GM21619 (cell line): ENCODE data around the gene FGFRL1.
"Not testable (repeated sequence)": the region's sequence is repeated elsewhere in the genome, so short reads cannot be mapped to it uniquely, and the experiment has no call there.

Experiments
- ATAC-seq: cut with Tn5 transposase; IDR thresholded peaks from one replicate; pipeline ENCODE4 v1.9.1; 2021; ENCODE audit not compliant: unreplicated experiment

FGFRL1 gene

DNA sequence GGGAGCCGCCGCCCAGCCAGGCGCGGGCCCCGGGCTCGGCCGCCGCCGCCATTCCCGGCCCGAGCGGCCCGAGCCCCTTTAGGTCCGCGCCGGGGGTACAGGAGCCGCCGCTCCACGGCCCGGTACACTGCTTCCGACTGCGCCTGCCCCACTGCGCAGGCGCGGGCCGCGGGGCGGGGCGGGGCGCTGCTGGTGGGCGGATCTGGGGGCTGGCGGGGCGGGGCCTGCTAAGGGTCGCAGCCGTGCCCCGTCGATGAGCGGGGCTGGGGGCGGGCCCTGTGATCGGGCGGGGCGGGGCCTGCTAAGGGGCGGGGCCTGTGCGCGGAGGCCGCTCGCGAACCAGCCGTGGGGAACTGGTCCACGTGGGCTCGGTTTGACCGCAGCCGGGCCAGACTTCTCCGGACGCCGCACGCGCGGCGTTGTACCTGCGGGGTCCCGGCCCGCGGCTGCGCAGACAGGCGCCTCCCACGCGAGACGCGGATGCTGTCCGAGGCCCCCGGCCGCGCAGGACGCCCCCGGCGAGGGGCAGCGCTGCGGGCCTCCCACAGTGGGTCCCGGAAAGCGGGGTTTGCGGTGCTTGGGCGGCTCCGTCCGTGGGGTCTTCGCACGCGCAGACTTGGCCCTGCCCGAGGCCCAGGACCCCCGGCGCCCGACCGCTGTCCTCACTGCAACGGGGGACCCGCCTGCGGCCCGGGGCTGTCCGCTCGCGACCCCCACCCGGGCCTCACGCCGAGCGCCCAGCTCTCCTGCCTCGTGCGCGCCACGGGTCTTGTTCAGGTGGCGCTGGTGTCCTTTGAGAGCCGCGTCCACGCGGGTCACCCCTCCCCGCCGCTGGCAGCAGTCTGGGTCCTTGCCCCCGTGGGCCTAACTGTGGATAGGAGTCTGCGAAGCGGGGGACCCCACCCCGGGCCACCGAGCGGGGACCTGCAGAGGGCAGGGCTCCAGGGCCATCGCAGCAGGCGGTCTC, 37.7 kb upstream of the FGFRL1 start, which contains the start of gene DGKQ:
Gene DGKQ, minus strand, starts transcription at position 139 of the 967 bp plus-strand sequence. Its CDS starts 87 bp downstream, at position 52.
- peak; percentile 65 for ATAC-seq

DNA sequence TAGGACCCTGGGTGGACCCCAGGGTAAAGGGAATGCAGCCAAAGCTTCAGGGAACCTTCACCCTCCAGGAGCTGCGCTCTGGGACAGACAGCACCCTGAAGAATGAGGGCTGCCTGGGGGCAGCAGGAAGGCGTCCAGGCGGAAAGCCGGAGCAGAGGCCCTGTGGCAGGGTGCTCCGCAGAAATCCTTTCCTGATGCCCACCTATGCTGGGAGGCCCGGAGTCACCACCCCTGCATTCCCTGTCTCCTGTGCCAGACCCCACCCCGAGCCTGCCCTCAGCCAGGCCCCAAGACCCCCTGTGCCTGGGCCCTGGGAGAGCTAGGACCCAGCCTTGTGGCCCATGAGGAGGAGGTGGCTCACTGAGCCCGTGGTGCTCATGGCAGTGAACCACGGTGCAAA, 36.8 kb upstream of the FGFRL1 start:
- ATAC-seq = no peak

DNA sequence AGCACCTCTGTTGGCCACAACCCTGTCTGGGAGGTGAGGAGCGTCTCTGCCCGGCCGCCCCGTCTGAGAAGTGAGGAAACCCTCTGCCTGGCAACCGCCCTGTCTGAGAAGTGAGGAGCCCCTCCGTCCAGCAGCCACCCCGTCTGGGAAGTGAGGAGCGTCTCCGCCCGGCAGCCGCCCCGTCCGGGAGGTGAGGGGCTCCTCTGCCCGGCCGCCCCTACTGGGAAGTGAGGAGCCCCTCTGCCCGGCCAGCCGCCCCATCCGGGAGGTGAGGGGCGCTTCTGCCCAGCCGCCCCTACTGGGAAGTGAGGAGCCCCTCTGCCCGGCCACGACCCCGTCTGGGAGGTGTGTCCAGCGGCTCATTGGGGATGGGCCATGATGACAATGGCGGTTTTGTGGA, 35.4 kb upstream of the FGFRL1 start:
- not testable (repeated sequence) for ATAC-seq

DNA sequence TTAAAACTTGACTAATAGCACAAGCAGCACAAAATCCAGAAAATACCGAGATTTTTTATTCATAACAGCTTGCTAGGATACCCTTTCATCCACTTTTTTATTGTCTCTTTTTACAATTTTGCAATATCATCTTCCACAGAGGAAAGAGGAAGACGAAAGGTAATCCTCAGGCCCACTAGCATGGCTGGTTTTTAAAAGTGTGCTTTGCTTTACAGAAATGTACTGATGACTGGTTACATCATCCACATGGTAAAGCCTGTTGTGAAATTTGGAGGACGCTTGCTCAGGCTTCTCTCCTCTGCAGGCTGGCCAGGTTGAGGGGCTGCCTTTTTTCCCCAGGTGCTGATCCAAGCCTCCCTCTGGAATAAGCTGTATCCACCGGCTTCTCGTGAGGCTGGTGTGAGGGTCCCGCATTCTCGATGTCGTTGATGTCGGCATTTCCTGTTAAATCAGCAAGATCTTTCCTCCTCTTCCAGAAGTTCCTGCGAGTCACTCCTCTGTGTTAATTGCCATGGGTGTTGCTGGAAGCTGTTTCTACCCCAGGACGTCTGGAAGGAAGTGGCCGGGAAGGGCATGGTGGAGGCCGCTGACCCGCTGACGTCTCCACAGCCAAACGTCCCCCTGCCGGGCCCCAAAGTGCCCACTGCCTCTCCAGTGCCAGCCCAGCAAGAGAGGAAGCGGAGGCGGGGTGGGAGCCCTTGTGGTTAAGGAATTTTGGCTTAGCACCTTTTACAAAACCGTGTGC, 32.3 kb upstream of the FGFRL1 start:
- ATAC-seq = no peak

DNA sequence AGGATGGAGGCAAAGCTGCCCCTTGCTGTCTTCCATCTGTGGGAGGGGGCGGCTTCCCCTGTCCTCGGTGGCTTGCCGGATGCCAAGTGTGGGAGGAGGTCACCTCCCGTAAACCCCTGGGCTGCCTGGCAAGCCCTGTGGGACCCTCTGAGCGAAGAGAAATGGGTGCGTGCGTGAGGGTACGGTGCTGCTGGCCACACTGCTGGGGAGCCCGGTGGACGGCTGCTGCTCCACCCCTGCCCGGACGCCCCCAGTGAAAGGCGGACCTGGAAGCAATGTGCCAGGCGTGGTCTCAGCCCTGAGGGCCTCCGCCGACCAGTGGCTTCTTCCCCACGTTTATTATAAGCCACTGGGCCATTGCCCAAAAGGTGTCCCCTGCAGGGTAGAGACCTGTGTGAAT, 29.1 kb upstream of the FGFRL1 start:
- ATAC-seq = no peak

DNA sequence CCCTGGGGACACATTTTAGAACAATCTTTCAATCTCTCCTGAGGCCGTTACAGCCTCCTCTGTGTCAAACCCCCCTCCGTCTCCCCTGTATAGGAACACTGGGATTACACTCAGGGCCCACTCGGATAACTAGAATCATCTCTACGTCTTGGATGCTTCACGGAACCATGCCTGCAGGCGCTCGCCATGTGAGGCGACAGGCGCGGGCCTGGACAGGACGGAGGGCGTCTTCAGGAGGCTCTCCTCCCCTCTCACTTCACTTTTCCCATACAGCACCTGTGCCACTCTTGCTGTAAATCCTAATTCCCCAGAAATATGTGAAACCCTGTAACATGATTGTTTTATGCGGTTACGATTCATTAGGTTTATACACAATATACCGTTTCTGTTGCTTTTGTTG, 28.6 kb upstream of the FGFRL1 start:
- ATAC-seq = no peak

DNA sequence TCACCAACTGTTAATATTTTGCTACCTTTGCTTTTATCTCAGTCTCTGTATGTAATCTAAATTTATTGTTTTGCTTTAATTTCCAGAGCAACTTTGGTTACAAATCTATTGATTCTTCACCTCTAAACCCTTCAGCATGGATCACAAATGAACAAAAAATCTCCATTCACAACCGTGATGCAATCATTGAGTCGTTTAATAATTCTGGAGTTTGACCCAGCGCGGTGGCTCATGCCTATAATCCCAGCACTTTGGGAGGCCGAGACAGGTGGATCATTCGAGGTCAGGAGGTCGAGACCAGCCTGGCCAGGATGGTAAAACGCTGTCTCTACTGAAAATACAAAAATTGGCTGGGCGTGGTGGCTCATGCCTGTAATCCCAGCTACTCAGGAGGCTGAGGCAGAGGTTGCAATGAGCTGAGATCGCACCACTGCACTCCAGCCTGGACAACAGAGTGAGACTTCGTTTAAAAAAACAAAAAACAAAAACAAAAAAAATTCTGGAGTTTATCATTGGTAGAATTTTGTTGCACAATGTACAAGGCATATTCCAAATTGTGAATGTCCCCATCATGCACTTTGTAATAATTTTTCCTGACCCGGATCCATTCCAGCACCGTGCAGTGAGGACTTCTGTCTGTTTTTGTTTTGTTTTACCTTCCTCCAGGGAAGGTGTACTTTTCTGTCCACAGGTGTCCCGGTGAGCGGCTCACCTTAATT, 26.9 kb upstream of the FGFRL1 start:
- no peak for ATAC-seq

DNA sequence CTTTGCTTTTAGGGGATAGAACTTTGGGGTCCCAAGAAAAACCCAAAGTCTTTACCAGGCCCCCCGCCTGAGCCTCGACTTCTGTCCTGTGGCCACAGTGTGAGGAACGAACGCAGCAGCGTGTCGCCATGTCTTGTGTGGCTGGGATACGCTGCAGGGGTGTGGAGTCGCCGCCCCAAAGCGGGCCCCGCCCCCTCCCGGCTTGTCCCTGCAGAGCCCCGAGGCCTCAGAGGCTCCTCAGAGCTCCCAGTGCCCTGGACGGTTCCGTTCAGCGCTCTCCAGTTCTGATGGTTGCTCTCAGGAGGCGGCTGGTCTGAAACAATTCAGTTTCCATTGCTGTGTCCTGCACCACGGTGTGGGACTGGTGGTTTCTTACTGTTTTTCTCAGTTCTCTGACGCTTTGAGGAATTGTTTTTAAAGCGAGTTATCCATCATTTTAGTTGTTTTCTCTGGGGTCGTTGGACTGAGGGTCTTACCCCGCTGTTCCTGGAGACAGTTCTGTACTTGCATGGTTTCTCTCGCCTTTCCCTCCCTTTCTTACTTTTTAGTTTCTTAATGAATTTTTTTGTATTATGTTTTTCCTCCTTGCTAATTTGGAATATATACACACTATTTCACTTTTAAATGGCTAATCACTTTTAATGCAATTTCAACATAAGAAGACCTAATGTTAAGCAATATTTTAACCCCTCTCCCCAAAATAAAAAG, 26.1 kb upstream of the FGFRL1 start:
- no peak for ATAC-seq

DNA sequence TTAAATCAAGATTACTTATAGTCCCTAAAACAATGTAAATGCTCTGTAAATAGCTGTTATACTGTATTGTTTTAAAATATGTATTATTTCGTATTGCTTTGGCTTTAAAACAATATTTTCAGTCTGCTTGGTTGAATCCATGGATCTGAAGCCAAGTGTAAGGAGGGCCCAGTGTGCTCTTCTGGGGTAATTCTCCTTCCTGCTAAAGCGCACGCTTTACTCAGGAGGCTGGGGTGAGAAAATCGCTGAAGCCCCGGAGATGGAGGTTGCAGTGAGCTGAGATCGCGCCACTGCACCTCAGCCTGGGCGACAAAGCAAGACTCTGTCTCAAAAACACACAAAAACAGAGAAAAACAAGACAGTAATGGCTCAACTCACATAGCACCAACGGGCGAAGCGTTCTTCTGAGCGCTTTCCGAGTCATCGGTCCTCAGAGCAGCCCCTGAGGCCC, 25.0 kb upstream of the FGFRL1 start:
- ATAC-seq = peak; percentile 16

DNA sequence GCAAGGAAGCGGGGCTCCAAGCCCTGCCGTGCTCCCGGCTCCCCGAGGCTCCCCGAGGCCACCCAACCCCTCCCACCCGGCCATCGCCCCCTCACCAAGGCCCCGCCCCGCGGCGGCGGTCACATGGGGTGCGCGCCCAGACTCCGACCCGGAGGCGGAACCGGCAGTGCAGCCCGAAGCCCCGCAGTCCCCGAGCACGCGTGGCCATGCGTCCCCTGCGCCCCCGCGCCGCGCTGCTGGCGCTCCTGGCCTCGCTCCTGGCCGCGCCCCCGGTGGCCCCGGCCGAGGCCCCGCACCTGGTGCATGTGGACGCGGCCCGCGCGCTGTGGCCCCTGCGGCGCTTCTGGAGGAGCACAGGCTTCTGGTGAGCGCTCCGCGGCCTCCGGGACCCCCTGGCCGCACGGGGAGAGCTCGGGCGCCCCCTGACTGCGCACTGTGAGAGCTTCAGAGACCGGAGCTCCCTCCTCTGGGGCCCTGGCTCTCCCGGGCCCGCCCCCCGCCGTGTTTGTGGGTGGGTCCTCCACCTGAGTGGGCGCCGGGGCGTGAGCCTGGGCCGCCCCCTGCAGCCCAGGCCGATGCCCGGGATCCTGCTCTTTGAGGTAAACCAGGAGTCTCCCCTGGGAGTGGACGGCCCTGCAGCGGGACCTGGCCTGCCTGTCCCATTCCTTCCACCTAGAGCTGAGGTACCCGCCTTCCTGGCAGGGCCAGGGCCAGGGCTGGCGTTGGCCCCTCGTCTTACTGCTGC, 24.4 kb upstream of the FGFRL1 start, which contains the start of gene IDUA:
Gene IDUA, plus strand, starts transcription at position 166 of the 745 bp plus-strand sequence. Its CDS starts 41 bp downstream, at position 207.
- peak; percentile 79 for ATAC-seq

DNA sequence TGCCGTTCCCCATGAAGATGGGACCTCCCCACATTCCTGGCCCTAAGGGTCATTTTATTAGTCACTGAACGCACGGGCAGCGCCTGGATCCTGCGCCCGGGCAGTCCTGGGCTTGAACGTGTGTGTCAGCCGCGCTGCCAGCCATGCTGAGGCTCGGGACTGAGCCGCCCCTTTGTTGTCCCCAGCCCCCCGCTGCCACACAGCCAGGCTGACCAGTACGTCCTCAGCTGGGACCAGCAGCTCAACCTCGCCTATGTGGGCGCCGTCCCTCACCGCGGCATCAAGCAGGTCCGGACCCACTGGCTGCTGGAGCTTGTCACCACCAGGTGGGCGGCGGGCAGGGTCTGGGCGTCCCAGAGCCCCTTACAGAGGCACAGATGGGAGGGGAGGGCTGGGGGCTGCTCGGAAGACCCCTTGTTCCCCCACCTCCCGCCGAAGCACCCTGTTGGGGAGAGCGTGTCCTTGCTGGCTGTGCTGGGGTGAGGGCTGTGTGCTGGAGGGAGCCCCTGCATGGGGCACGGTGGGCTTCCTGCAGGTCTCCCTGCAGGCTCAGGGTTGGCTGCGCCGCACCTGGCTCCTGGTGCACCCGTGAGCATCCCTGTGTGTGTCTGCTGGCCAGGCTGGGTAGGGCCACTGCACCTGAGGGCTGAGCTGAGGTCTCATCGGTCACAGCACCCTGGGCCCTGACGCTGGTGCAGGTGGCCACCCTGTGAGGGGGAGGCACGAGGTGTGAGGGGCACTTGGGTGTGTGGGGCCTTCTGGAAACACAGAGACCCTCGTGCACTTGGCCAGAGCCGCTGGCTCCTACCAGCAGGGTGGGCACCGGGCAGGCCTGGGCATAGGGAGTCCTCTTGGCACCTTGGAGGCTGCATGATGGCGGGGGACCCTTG, 23.6 kb upstream of the FGFRL1 start:
- ATAC-seq = no peak

DNA sequence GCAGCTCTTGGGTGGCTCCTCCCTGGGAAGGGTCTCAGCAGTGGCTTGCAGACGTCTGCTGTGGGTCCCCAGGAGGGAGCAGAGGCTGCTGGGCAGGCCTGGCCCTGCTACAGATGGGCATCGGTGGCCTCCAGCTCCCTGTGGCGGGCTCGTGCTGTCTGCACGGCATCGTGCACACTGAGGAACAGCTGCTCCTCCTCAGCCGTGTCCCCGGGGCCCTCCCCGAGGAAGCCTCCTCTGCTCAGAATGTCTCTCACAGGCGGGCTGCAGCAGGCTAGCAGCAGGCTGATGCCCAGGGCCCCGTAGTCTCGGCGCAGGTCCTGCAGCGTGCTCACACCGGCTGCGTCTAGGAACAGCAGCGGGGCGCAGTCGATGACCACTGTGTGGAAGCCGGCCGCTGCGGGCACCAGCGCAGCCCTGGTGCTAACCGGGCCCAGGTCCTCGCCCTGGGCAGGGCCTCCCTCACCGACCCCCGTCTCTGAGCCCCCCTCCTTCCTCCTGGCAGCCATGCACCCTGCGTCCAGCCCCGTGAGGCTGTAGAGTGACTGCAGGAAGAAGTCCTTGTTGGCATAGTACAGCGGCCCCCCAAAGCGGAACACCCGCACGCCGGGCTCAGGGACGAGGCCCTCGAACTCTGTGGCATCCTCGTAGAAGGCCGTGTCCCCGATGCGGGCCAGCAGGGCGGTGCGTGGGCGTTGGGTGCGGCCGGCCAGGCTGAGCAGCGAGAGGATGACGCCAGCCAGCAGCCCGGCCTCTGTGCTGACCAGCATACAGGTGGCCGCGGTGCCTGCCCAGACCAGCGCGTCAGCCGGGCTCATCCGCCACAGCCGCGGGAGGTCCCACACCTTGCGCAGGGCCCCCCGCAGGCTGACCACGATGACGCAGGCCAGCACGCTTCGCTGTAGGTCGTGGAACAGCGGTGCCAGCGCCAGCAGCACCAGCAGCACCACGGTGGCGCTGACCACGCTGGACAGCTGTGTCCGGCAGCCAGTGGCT, 22.4 kb upstream of the FGFRL1 start:
- ATAC-seq = no peak

DNA sequence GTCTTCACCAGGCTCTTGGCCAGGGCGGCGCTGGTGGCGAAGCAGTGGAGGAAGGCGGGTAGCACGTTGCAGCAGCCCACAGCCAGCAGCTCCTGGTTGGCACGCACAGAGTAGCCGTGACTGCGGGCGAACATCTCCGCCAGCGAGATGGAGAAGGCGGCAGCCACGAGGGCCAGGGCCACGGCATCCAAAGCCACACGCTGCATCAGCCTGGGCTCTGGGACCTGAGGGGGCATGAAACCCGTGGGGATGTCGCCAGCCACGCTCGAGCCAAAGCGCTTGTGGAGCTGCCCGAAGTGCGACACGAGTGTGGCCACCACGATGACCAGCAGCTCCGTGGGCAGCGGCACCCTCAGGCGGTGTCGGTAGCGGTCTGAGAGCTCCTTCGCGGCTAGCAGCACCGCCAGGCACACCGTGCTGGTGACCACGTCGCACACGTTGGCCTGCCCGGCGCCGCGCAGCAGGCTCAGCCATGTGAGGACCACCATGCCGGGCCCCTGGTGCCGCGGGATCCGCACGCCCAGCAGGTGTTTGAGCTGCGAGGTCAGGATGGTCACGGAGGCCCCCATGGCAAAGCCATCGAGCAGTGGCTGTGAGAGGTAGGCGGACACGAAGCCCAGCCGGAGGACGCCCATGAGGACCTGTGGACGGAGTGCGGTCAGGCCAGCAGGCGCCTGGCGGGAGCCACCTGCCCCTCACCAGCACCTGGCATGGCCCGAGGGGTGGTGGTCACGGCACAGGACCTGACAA, 21.5 kb upstream of the FGFRL1 start:
- no peak for ATAC-seq

DNA sequence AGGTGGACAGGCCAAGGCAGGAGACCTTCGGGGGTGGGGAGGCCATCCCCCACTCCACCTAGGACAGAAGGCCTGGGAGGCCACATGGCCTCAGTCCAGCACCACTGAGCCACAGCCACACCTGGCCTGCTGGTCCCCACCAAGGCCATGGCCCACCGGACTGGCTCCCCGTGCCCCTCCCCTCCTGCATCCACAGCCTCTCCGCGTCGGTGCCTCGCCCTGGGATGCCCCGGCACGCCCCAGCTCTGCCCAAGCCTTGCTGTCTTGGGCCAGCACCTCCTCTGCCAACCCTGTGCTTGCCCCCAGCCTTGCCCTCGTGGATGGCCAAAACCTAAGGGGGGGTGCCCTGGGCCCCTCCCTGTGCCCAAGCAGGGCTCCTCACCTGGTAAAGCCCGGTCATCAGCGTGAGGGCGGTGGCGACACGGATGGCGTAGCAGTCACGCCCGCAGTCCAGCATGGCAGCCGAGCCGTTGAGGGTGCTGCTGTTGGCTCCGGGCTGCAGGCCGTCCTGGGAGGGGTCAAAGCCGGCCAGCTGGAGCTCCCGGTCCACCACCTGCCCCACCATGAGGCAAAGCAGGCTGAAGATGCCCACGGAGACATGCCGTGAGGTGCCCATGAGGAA, 20.6 kb upstream of the FGFRL1 start:
- no peak for ATAC-seq

DNA sequence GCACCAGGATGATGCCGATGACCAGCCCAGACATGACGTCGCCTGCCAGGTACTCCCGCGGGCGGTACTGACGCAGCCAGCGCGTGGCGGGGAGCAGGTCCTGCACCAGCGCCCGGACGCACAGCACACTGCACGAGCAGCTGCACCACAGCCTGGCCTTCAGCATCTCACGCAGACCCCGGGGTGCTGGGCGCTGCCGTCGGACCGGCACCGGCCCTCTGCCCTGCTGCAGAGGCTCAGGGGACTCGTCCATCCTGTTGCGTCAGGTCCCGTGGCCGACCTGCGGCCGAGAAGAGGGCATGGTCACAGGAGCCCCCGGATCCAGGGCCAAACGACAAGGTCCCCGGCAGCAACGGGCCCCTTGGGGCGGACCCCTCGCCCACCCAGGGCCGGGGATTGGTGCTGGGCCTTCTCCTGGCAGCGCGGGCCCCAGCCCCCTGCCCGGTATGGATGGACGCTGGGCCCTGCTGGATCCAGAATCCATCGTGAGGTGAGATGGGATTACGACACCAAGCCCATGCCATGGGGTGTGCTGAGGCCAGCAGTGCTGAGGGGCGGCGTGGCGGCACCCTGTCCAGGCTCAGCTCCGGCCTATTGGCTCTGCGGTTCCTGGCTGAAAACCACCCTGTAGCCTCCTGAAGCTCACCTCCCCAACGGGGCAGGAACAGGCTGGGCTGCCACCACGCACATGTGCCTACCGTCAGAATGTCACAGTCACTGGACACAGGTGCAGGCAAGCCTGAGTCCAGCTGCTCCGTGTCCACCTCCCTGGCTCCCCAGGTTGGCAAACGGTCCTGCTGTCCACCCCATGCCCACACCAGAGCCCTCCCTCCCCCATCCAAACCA, 19.8 kb upstream of the FGFRL1 start:
- no peak for ATAC-seq
